AG09319 (cell line): ENCODE measurements around the gene CDH13.

Source experiments
- DNase-seq: peaks from one replicate; pipeline ENCODE4 v3.0.0-alpha.2; 2010; ENCODE audit warnings: low read depth; ENCODE audit errors: extremely low read depth
- CTCF ChIP-seq: IDR thresholded peaks from 2 replicates; pipeline ENCODE4 v1.5.1; 2011; ENCODE audit warnings: low read depth, mild to moderate bottlenecking, inconsistent platforms, low read length, moderate library complexity

CDH13 gene

GRCh38 chr16:83409347-83409746 is 782.6 kb downstream of the CDH13 start:
- no peak for DNase-seq
- no peak for TF ChIP-seq CTCF

GRCh38 chr16:83418565-83418964 is 791.8 kb downstream of the CDH13 start:
- DNase-seq = no peak
- TF ChIP-seq CTCF = no peak

- no peak for DNase-seq
- TF ChIP-seq CTCF = no peak
Measured at GRCh38 chr16:83420206-83420760, 793.5 kb downstream of the CDH13 start.

- DNase-seq = no peak
- TF ChIP-seq CTCF = no peak
Measured at GRCh38 chr16:83433201-83433600, 806.4 kb downstream of the CDH13 start.

GRCh38 chr16:83437036-83437435 is 810.3 kb downstream of the CDH13 start:
- DNase-seq = no peak
- TF ChIP-seq CTCF = no peak

- no peak for DNase-seq
- no peak for TF ChIP-seq CTCF
Measured at GRCh38 chr16:83438326-83438725, 811.6 kb downstream of the CDH13 start.

GRCh38 chr16:83439412-83439811 is 812.6 kb downstream of the CDH13 start:
- DNase-seq = no peak
- no peak for TF ChIP-seq CTCF
